ENCODE results near the gene SPATA13. TPM values are rescaled to one million over a fixed set of nuclear protein-coding genes. Genes with fewer than 3 reads are reported as not detected.

The SPATA13 gene
- total and polyA plus RNA-seq, 2 donors (not counting 1 experiment from before 2014, with no cell fraction given): 5.7 to 8.3 TPM

- ATAC-seq (ENCODE audit: low read depth): no peak
- intact Hi-C loops (cut with micrococcal nuclease): no loop called here
- ChIA-PET POLR2A (no interaction called here), CTCF (no interaction called here)
- Mint-ChIP-seq H3K9me3 (ENCODE audit: insufficient read depth) (peaks cover 1% of the 10 kb centered on the region), H3K4me1 (peaks cover 5% of the 10 kb centered on the region), H3K27ac (no peak overlapping the region), H3K4me3 (no peak overlapping the region), H3K27me3 (no peaks in the 10 kb centered on the region)
- H3K27ac ChIP-seq (ENCODE audit: low read length in 2 of 2): no peak overlapping the region
- no peak overlapping the region for H3K4me2 ChIP-seq (replicated peaks; ENCODE audit: low read depth, low read length, poor library complexity, severe bottlenecking)
- H3K79me2 ChIP-seq (ENCODE audit: control insufficient read depth, insufficient read depth, low read length): no peaks in the 10 kb centered on the region
- no peaks in the 10 kb centered on the region for H4K20me1 ChIP-seq (ENCODE audit: control insufficient read depth, insufficient read depth, low read length, poor library complexity, severe bottlenecking)
- H2AFZ ChIP-seq (ENCODE audit: insufficient read depth, low read depth, low read length, poor library complexity, severe bottlenecking): no peak overlapping the region
- peaks cover 0 to 10% (median 3%) of the 10 kb centered on the region in 3 donors for H3K9me3 ChIP-seq (ENCODE audit: control extremely low read depth in 1 of 3, control insufficient read depth in 2 of 3, insufficient read depth in 1 of 3, low read length in 2 of 3)
- no peak for DNase-seq
- H3K9ac ChIP-seq (ENCODE audit: low read length): no peak overlapping the region
- WGBS (ENCODE audit: insufficient coverage): 95% methylated on average over 4 of the region's 7 CpGs
- no peak overlapping the region for H3K4me3 ChIP-seq (ENCODE audit: control extremely low read depth in 1 of 5, extremely low read depth in 1 of 5, insufficient read depth in 1 of 5, low read depth in 2 of 5, low read length in 4 of 5)
- no peak for TF ChIP-seq CTCF (IDR thresholded peaks at IDR 0.05)
- no peak for TF ChIP-seq EZH2 (IDR thresholded peaks at IDR 0.05; ENCODE audit: borderline replicate concordance, insufficient read depth, low read depth, low read length, poor library complexity, severe bottlenecking)
- H3K27me3 ChIP-seq (replicated peaks in 1 of 4; ENCODE audit: control extremely low read depth in 1 of 4, control insufficient read depth in 3 of 4, insufficient read depth in 4 of 4, low read length in 3 of 4): no peaks in the 10 kb centered on the region
- no peaks in the 10 kb centered on the region for H3K36me3 ChIP-seq (replicated peaks in 1 of 2; ENCODE audit: control extremely low read depth in 1 of 2, control insufficient read depth in 1 of 2, extremely low read depth in 1 of 2, insufficient read depth in 2 of 2, low read length in 1 of 2)
- H3K4me1 ChIP-seq (ENCODE audit: control insufficient read depth in 2 of 2, insufficient read depth in 2 of 2, low read length in 2 of 2): no peaks in the 10 kb centered on the region
Observed at GRCh38 chr13:24187185-24187584, 26.7 kb downstream of the SPATA13 start.

GRCh38 chr13:24192057-24192810 lies 31.7 kb downstream of the SPATA13 start:
- Histone ChIP-seq H3K4me2 (replicated peaks; ENCODE audit: low read depth, low read length, poor library complexity, severe bottlenecking) (no peak overlapping the region), H3K4me3 (ENCODE audit: control extremely low read depth in 1 of 5, extremely low read depth in 1 of 5, insufficient read depth in 1 of 5, low read depth in 2 of 5, low read length in 4 of 5) (no peak overlapping the region), H3K4me1 (ENCODE audit: control insufficient read depth in 2 of 2, insufficient read depth in 2 of 2, low read length in 2 of 2) (no peaks in the 10 kb centered on the region), H2AFZ (ENCODE audit: insufficient read depth, low read depth, low read length, poor library complexity, severe bottlenecking) (no peak overlapping the region), H3K27ac (ENCODE audit: low read length in 2 of 2) (no peak overlapping the region), H3K27me3 (replicated peaks in 1 of 4; ENCODE audit: control extremely low read depth in 1 of 4, control insufficient read depth in 3 of 4, insufficient read depth in 4 of 4, low read length in 3 of 4) (no peaks in the 10 kb centered on the region), H3K9ac (ENCODE audit: low read length) (no peak overlapping the region), H3K36me3 (replicated peaks in 1 of 2; ENCODE audit: control extremely low read depth in 1 of 2, control insufficient read depth in 1 of 2, extremely low read depth in 1 of 2, insufficient read depth in 2 of 2, low read length in 1 of 2) (no peaks in the 10 kb centered on the region), H4K20me1 (ENCODE audit: control insufficient read depth, insufficient read depth, low read length, poor library complexity, severe bottlenecking) (no peaks in the 10 kb centered on the region), H3K9me3 (ENCODE audit: control extremely low read depth in 1 of 3, control insufficient read depth in 2 of 3, insufficient read depth in 1 of 3, low read length in 2 of 3) (no peaks in the 10 kb centered on the region), H3K79me2 (ENCODE audit: control insufficient read depth, insufficient read depth, low read length) (no peaks in the 10 kb centered on the region)
- Mint-ChIP-seq H3K27ac (no peak overlapping the region), H3K4me1 (peaks cover 4% of the 10 kb centered on the region), H3K9me3 (ENCODE audit: insufficient read depth) (no peaks in the 10 kb centered on the region), H3K27me3 (no peaks in the 10 kb centered on the region), H3K4me3 (no peak overlapping the region)
- no peak for DNase-seq
- intact Hi-C loops (cut with micrococcal nuclease): no loop called here
- CTCF ChIA-PET: no interaction called here
- TF ChIP-seq CTCF (IDR thresholded peaks at IDR 0.05): no peak
- no peak for TF ChIP-seq EZH2 (IDR thresholded peaks at IDR 0.05; ENCODE audit: borderline replicate concordance, insufficient read depth, low read depth, low read length, poor library complexity, severe bottlenecking)
- POLR2A ChIA-PET: no interaction called here
- 63% methylated on average over 6 of the region's 6 CpGs for WGBS (ENCODE audit: insufficient coverage)
- ATAC-seq (ENCODE audit: low read depth): no peak

All from B cell (primary cell).